OCI-LY1 (cell line): ENCODE data around the gene SMIM5.

Source experiments
- EZH2 ChIP-seq: fragments of 200-600 bp; sonication (generic), shearing (Covaris generic); IDR thresholded peaks from 2 replicates; pipeline ENCODE4 v1.8.0; 2017; ENCODE audit warnings: borderline replicate concordance, mixed run types, mild to moderate bottlenecking, antibody characterized with exemption, low read length, moderate library complexity, mixed read lengths
- TF ChIP-seq, protein P1 (sequence below): fragments of 200-600 bp; sonication (generic), shearing (Covaris generic); IDR thresholded peaks from 2 replicates; pipeline ENCODE4 v1.5.1; 2017; ENCODE audit warnings: mild to moderate bottlenecking, antibody characterized with exemption, low read length, moderate library complexity, mixed read lengths

DNA sequence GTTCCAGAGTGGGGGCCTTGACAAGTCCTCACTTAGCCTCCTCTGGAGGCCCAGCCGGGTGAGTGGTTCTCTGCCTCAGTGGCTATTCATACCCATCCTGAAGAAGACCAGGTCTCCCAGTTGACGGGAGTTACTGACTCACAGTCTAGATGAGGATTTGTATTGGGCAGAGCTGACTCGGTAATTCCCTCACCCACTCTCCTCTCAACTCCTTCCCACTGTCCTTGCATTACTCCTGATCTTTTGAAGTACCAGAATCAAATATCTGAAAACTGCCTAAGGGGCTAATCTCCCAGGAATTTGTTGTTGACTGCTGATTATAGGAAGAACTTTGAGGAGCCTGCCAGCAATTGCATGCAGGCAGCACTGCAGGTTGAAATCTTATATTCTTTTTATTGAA lies 48.1 kb downstream of the SMIM5 start:
- TF ChIP-seq, protein P1, sequence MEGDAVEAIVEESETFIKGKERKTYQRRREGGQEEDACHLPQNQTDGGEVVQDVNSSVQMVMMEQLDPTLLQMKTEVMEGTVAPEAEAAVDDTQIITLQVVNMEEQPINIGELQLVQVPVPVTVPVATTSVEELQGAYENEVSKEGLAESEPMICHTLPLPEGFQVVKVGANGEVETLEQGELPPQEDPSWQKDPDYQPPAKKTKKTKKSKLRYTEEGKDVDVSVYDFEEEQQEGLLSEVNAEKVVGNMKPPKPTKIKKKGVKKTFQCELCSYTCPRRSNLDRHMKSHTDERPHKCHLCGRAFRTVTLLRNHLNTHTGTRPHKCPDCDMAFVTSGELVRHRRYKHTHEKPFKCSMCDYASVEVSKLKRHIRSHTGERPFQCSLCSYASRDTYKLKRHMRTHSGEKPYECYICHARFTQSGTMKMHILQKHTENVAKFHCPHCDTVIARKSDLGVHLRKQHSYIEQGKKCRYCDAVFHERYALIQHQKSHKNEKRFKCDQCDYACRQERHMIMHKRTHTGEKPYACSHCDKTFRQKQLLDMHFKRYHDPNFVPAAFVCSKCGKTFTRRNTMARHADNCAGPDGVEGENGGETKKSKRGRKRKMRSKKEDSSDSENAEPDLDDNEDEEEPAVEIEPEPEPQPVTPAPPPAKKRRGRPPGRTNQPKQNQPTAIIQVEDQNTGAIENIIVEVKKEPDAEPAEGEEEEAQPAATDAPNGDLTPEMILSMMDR: no peak
- no peak for TF ChIP-seq EZH2
